ENCODE measurements around the gene GGN.
"Not testable (repeated sequence)": the region's sequence is repeated elsewhere in the genome, so short reads cannot be mapped to it uniquely, and the experiment has no call there.

The GGN gene

GRCh38 chr19:38386300-38386970, 1.4 kb downstream of the GGN start:
- DNase-seq = no peak

- no peak for DNase-seq
Measured at GRCh38 chr19:38385804-38386257, 2.0 kb downstream of the GGN start.

GRCh38 chr19:38385057-38385803, 2.6 kb downstream of the GGN start:
- DNase-seq = no peak

- no peak for DNase-seq
Measured at GRCh38 chr19:38384209-38385027, 3.4 kb downstream of the GGN start.

- no peak for DNase-seq
Measured at GRCh38 chr19:38383743-38384142, 4.1 kb downstream of the GGN start.

GRCh38 chr19:38383184-38383583, 4.7 kb downstream of the GGN start:
- no peak for DNase-seq

GRCh38 chr19:38381138-38381537, 6.7 kb downstream of the GGN start:
- no peak for DNase-seq

- DNase-seq = no peak
Measured at GRCh38 chr19:38378866-38379265, 9.0 kb downstream of the GGN start.

GRCh38 chr19:38377052-38377451, 10.8 kb downstream of the GGN start:
- DNase-seq = no peak

- no peak for DNase-seq
Measured at GRCh38 chr19:38376576-38376975, 11.3 kb downstream of the GGN start.

- DNase-seq = no peak
Measured at GRCh38 chr19:38375748-38376147, 12.1 kb downstream of the GGN start.

- no peak for DNase-seq
Measured at GRCh38 chr19:38375098-38375493, 12.7 kb downstream of the GGN start.

- DNase-seq = peak; percentile 97 to 100 (median 98)
Measured at GRCh38 chr19:38374332-38375097, 13.3 kb downstream of the GGN start, which contains the start of gene PSMD8. TSS of gene PSMD8 (plus strand) at chr19:38374571. CDS start at chr19:38374602, 31 bp downstream.

- no peak for DNase-seq
Measured at GRCh38 chr19:38373907-38374331, 13.9 kb downstream of the GGN start.

- DNase-seq = no peak
Measured at GRCh38 chr19:38371081-38371480, 16.8 kb downstream of the GGN start.

GRCh38 chr19:38370299-38370698, 17.5 kb downstream of the GGN start:
- DNase-seq = no peak

GRCh38 chr19:38369584-38369983, 18.2 kb downstream of the GGN start:
- DNase-seq = no peak

- no peak for DNase-seq
Measured at GRCh38 chr19:38367041-38367440, 20.8 kb downstream of the GGN start.

- not testable (repeated sequence) for DNase-seq
Measured at GRCh38 chr19:38362946-38363688, 24.7 kb downstream of the GGN start.

GRCh38 chr19:38362076-38362945, 25.5 kb downstream of the GGN start:
- peak; percentile 40 to 87 (median 51) for DNase-seq

GRCh38 chr19:38361633-38362075, 26.2 kb downstream of the GGN start:
- peak; percentile 42 to 83 (median 53) for DNase-seq

Data from T-helper 1 cell (primary cell).